HepG2 (cell line): ENCODE results near the gene VGLL4. TPM values are rescaled to one million over a fixed set of nuclear protein-coding genes. Genes with fewer than 3 reads are reported as not detected.

Experiments used
- ATAC-seq: fragments of 200-7000 bp; cut with Tn5 transposase; 3 replicates; pipeline ENCODE4 v1.9.1; 2020; ENCODE audit warnings: mild to moderate bottlenecking, moderate library complexity
- BruUV-seq: library from RNA; stranded (reverse); fragments of 400-500 nt; replicated peaks from 2 replicates; lab custom pipeline; 2021; lab: Mats Ljungman, UMichigan
- CTCF ChIA-PET: fragments of 300-600 bp; formaldehyde crosslinking; extraction: SDS; loops from one replicate; lab custom pipeline; 2021; ENCODE audit warnings: low total read pairs, inconsistent platforms, low intra/inter-chr PET ratio; lab: Yijun Ruan, JAX
- POLR2A ChIA-PET: fragments of 350-600 bp; sonication (Branson Sonifier 250); formaldehyde crosslinking; loops from one replicate; lab custom pipeline; 2020; ENCODE audit warnings: antibody characterized with exemption, inconsistent platforms; lab: Yijun Ruan, JAX
- DNase-seq: peaks from one replicate; pipeline ENCODE4 v3.0.0-alpha.2; 2015; ENCODE audit warnings: low spot score
- FAIRE-seq: peaks from 3 replicates; lab custom pipeline; 2011; peaks lifted over from hg19 to GRCh38; lab: Jason Lieb, UNC
- H2AFZ ChIP-seq: one replicate; pipeline ENCODE4 v1.6.1; 2011; ENCODE audit warnings: low read length, inconsistent platforms
- H3K27ac ChIP-seq: fragments of 300-600 bp; 3 replicates; pipeline ENCODE4 v1.8.0; 2011; ENCODE audit warnings: mixed run types, mild to moderate bottlenecking, mixed read lengths, low read length, inconsistent platforms; ENCODE audit not compliant: insufficient read depth; ENCODE audit errors: extremely low read length
- H3K27me3 ChIP-seq, 2 experiments: fragments of 200-600 bp in 1 of 2; 2 replicates in 1 of 2; 3 replicates in 1 of 2; pipeline versions ENCODE4 v1.6.0 to v1.8.0; 2011; ENCODE audit warnings: low read length in 2 of 2, mild to moderate bottlenecking in 2 of 2, moderate library complexity in 2 of 2, inconsistent platforms in 1 of 2; ENCODE audit not compliant: insufficient read depth in 2 of 2, control insufficient read depth in 1 of 2
- H3K36me3 ChIP-seq, 2 experiments: fragments of 200-600 bp in 1 of 2; replicated peaks in 1 of 2; 2 replicates in 1 of 2; 3 replicates in 1 of 2; pipeline versions ENCODE4 v1.5.1 to v1.8.0; 2011; ENCODE audit warnings: low read length in 2 of 2, inconsistent platforms in 1 of 2; ENCODE audit not compliant: insufficient read depth in 2 of 2, control insufficient read depth in 1 of 2
- H3K4me1 ChIP-seq: 2 replicates; pipeline ENCODE4 v1.5.1; 2012; ENCODE audit warnings: low read length, inconsistent platforms; ENCODE audit not compliant: insufficient read depth
- H3K4me2 ChIP-seq: 2 replicates; pipeline ENCODE4 v1.6.0; 2011; ENCODE audit warnings: low read depth, low read length, inconsistent platforms
- H3K4me3 ChIP-seq, 3 experiments: fragments of 200-600 bp in 1 of 3; sonication (generic), shearing (Covaris generic) in 1 of 3; replicated peaks in 1 of 3; 2 replicates each; pipeline ENCODE4 v1.5.1; 2011 to 2016; ENCODE audit warnings: low read length in 3 of 3, inconsistent platforms in 2 of 3, low read depth in 2 of 3, mild to moderate bottlenecking in 2 of 3, control low read depth in 1 of 3, mixed read lengths in 1 of 3; ENCODE audit not compliant: insufficient read depth in 1 of 3
- H3K79me2 ChIP-seq: one replicate; pipeline ENCODE4 v1.6.1; 2011; ENCODE audit warnings: low read length, inconsistent platforms; ENCODE audit not compliant: insufficient read depth
- H3K9ac ChIP-seq: 2 replicates; pipeline ENCODE4 v1.6.0; 2011; ENCODE audit warnings: mild to moderate bottlenecking, low read depth, low read length, inconsistent platforms; ENCODE audit not compliant: insufficient read depth
- H3K9me3 ChIP-seq: 2 replicates; pipeline ENCODE4 v1.5.1; 2012; ENCODE audit warnings: mild to moderate bottlenecking, low read length
- H4K20me1 ChIP-seq: 2 replicates; pipeline ENCODE4 v1.6.0; 2011; ENCODE audit warnings: inconsistent platforms, mild to moderate bottlenecking, low read length, moderate library complexity; ENCODE audit not compliant: insufficient read depth
- ARNT ChIP-seq: fragments of 450-650 bp; IDR thresholded peaks from 2 replicates; pipeline ENCODE4 v1.6.1; 2017
- ELF1 ChIP-seq: sonication (generic); formaldehyde crosslinking; IDR thresholded peaks from 2 replicates; pipeline ENCODE4 v1.4.0; 2020; ENCODE audit warnings: missing genetic modification reagents
- ESRRA ChIP-seq: sonication (generic); formaldehyde crosslinking; IDR thresholded peaks from 2 replicates; pipeline ENCODE4 v1.5.1; 2020; ENCODE audit warnings: mild to moderate bottlenecking, low read depth, missing genetic modification reagents
- NFYB ChIP-seq: sonication (generic); formaldehyde crosslinking; IDR thresholded peaks from 2 replicates; pipeline ENCODE4 v1.4.0; 2020; ENCODE audit warnings: missing genetic modification reagents
- NPAS2 ChIP-seq: sonication (generic); formaldehyde crosslinking; IDR thresholded peaks from 2 replicates; pipeline ENCODE4 v1.8.0; 2022; ENCODE audit warnings: mild to moderate bottlenecking, missing genetic modification reagents, borderline replicate concordance
- PHF5A ChIP-seq: IDR thresholded peaks from one replicate; pipeline ENCODE4 v1.6.1; 2018; ENCODE audit warnings: low read depth, missing genetic modification reagents; ENCODE audit not compliant: unreplicated experiment
- RARA ChIP-seq: IDR thresholded peaks from 2 replicates; pipeline ENCODE4 v1.6.1; 2016; ENCODE audit warnings: missing genetic modification reagents, missing compliant biosample characterization
- RCOR2 ChIP-seq: IDR thresholded peaks from 2 replicates; pipeline ENCODE4 v1.6.1; 2016; ENCODE audit warnings: missing biosample characterization, missing genetic modification reagents
- RFX5 ChIP-seq: IDR thresholded peaks from 2 replicates; pipeline ENCODE4 v1.6.1; 2011; ENCODE audit warnings: low read depth, low read length, improper control_type of control experiment
- RORA ChIP-seq: sonication (generic); formaldehyde crosslinking; IDR thresholded peaks from 2 replicates; pipeline ENCODE4 v1.5.0; 2020; ENCODE audit warnings: mild to moderate bottlenecking, missing genetic modification reagents, moderate library complexity
- ZNF143 ChIP-seq: sonication (generic); formaldehyde crosslinking; IDR thresholded peaks from 2 replicates; pipeline ENCODE4 v1.4.0; 2020; ENCODE audit warnings: missing genetic modification reagents
- ZNF253 ChIP-seq: sonication (generic); formaldehyde crosslinking; IDR thresholded peaks from 2 replicates; pipeline ENCODE4 v1.8.0; 2022; ENCODE audit warnings: mild to moderate bottlenecking, missing genetic modification reagents, borderline replicate concordance
- ZNF263 ChIP-seq: sonication (generic); formaldehyde crosslinking; IDR thresholded peaks from 2 replicates; pipeline ENCODE4 v1.4.0; 2020; ENCODE audit warnings: missing genetic modification reagents
- ZNF781 ChIP-seq: sonication (generic); formaldehyde crosslinking; IDR thresholded peaks from 2 replicates; pipeline ENCODE4 v1.5.1; 2020; ENCODE audit warnings: borderline replicate concordance, mild to moderate bottlenecking, missing genetic modification reagents; ENCODE audit errors: not compliant biosample characterization
- ZSCAN20 ChIP-seq: sonication (generic); formaldehyde crosslinking; IDR thresholded peaks from 2 replicates; pipeline ENCODE4 v1.4.0; 2020; ENCODE audit warnings: missing genetic modification reagents, mild to moderate bottlenecking, borderline replicate concordance
- ZSCAN25 ChIP-seq: sonication (generic); formaldehyde crosslinking; IDR thresholded peaks from 2 replicates; pipeline ENCODE4 v1.8.0; 2022; ENCODE audit warnings: mild to moderate bottlenecking, missing genetic modification reagents
- WGBS: methylation state at CpG from one replicate; pipeline ENCODE4 v1.1.6; 2017; ENCODE audit warnings: low lambda C conversion rate; 5-methylcytosine and 5-hydroxymethylcytosine counted together
- in situ Hi-C: cut with HindIII; loops from 2 replicates; pipeline ENCODE4 v1.10.0; 2017; ENCODE audit warnings: low pct_unique_long_range_greater_than_20kb; ENCODE audit not compliant: extremely low pct_ligation_motif_present
- intact Hi-C: fragments of 100-400 bp; cut with micrococcal nuclease; formaldehyde crosslinking; loops from one replicate; pipeline ENCODE4 v1.10.0; 2022; ENCODE audit not compliant: unreplicated experiment
- polyA plus RNA-seq, 8 experiments: library from polyadenylated mRNA; depleted of rRNA in 3 of 8; stranded (reverse) in 7 of 8; unstranded in 1 of 8; fragments of >200 nt; fragmentation: Illumina TruSeq in 4 of 8; extraction: Trizol in 4 of 8; gene quantifications; 2 replicates each; pipeline versions ENCODE4 v1.2.1 to v1.2.3, GENCODE V29; 2011 to 2016; ENCODE audit warnings: low read depth in 4 of 8, missing spikeins in 1 of 8, mixed read lengths in 1 of 8; ENCODE audit not compliant: insufficient read depth in 1 of 8
- total RNA-seq, 5 experiments: library from RNA; depleted of rRNA; stranded (reverse); fragments of >200 nt; fragmentation: Illumina TruSeq; extraction: Trizol; gene quantifications; 2 replicates each; pipeline ENCODE4 v1.2.3, GENCODE V29; 2016; ENCODE audit warnings: low read depth in 1 of 5
- TF ChIP-seq, protein P1 (sequence below): sonication (generic); formaldehyde crosslinking; IDR thresholded peaks from 2 replicates; pipeline ENCODE4 v1.4.0; 2020; ENCODE audit warnings: mild to moderate bottlenecking, missing genetic modification reagents
- TF ChIP-seq, protein P2 (sequence below): IDR thresholded peaks from 2 replicates; pipeline ENCODE4 v1.6.1; 2016; ENCODE audit warnings: low read depth, borderline replicate concordance

The VGLL4 gene
- total and polyA plus RNA-seq, 2 of the 13 experiments (the other 11 are each of a cell fraction or from before 2014, with no cell fraction given), result 23.2 to 39.0 TPM

DNA sequence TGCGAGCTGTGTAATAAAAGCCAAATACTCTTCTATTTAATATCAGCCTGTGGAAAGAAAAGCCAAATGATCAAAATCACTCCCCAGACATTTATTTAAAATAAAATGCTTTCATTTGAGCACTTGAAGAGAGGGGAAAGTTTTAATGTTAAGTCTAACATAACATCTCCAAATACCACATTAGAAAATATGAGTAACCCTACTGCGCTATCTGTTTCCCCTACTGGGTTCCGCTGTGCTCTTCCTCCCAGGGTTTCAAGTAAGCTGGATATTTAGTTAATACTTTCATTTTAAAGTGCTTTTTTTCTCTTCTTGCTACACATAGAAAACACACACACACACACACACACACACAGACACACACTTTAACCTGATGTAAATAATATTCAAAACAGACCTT, 6.7 kb upstream of the VGLL4 start:
- H3K27me3 ChIP-seq, result no peaks in the 10 kb centered on the region
- H3K4me3 ChIP-seq, result no peak overlapping the region
- no peak overlapping the region for H2AFZ ChIP-seq
- intact Hi-C loops (loop anchor here (5.0 kb wide), 1 partner anchor 413 kb away; no protein-coding TSS in a partner anchor), in situ Hi-C loops (loop anchor here (5.0 to 10.0 kb wide), 2 partner anchors 268 to 416 kb away; no protein-coding TSS in a partner anchor)
- H3K4me2 ChIP-seq, result no peak overlapping the region
- CTCF ChIA-PET, result no interaction called here
- no peaks in the 10 kb centered on the region for H3K9me3 ChIP-seq
- DNase-seq (no peak), FAIRE-seq (no peak), ATAC-seq (no peak)
- no peaks in the 10 kb centered on the region; the same call in 1 of the 2 replicates for H4K20me1 ChIP-seq
- H3K4me1 ChIP-seq, result peaks cover 14% of the 10 kb centered on the region
- no TSS peak for BruUV-seq
- no peaks in the 10 kb centered on the region for H3K36me3 ChIP-seq
- H3K27ac ChIP-seq, result no peak overlapping the region
- WGBS, result 93% methylated on average over 3 of the region's 3 CpGs
- H3K79me2 ChIP-seq, result no peaks in the 10 kb centered on the region
- no peak overlapping the region for H3K9ac ChIP-seq
- TF ChIP-seq ESRRA (no peak), ZNF253 (no peak), RORA (CRISPR knock-in tag) (no peak), NFYB (CRISPR knock-in tag) (no peak), NPAS2 (no peak), ZSCAN20 (CRISPR knock-in tag) (no peak), ZNF143 (CRISPR knock-in tag) (no peak), ELF1 (CRISPR knock-in tag) (no peak), ZSCAN25 (CRISPR knock-in tag) (no peak), ZNF263 (CRISPR knock-in tag) (no peak), ZNF781 (no peak), RARA (CRISPR knock-in tag) (no peak), ARNT (no peak), PHF5A (no peak), RCOR2 (CRISPR knock-in tag) (no peak), RFX5 (no peak)
- TF ChIP-seq, protein P1, sequence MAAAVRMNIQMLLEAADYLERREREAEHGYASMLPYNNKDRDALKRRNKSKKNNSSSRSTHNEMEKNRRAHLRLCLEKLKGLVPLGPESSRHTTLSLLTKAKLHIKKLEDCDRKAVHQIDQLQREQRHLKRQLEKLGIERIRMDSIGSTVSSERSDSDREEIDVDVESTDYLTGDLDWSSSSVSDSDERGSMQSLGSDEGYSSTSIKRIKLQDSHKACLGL (CRISPR knock-in tag), result no peak
- TF ChIP-seq, protein P2, sequence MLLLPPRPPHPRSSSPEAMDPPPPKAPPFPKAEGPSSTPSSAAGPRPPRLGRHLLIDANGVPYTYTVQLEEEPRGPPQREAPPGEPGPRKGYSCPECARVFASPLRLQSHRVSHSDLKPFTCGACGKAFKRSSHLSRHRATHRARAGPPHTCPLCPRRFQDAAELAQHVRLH (CRISPR knock-in tag), result no peak
- POLR2A ChIA-PET, result no interaction called here
